ENCODE results near the gene HSD11B1. TPM values are rescaled to one million over a fixed set of nuclear protein-coding genes. Genes with fewer than 3 reads are reported as not detected.

HSD11B1 gene
- total and polyA plus RNA-seq, 4 donors = 0.09 to 488 (median 304) TPM

DNA sequence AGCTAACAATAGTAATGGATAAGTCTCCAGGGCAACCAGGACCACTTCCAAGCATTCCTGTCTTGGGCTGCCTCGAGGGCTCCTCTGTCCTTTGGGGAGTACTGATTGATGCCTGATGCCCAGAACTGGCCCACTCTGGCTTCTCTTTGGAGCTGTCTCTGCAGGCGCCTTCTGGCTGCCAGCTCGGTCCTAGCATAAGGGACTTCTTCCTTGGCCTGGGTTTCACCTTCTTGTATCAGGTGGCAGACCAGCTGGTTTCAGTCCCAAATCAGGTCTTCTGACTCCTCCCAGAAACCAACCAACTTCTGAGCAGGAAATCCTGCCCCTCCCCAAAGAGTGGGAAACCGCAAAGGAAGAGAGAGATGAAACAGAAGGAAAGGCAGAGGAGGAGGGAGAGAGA lies 18.8 kb upstream of the HSD11B1 start:
- TF ChIP-seq, protein P1, sequence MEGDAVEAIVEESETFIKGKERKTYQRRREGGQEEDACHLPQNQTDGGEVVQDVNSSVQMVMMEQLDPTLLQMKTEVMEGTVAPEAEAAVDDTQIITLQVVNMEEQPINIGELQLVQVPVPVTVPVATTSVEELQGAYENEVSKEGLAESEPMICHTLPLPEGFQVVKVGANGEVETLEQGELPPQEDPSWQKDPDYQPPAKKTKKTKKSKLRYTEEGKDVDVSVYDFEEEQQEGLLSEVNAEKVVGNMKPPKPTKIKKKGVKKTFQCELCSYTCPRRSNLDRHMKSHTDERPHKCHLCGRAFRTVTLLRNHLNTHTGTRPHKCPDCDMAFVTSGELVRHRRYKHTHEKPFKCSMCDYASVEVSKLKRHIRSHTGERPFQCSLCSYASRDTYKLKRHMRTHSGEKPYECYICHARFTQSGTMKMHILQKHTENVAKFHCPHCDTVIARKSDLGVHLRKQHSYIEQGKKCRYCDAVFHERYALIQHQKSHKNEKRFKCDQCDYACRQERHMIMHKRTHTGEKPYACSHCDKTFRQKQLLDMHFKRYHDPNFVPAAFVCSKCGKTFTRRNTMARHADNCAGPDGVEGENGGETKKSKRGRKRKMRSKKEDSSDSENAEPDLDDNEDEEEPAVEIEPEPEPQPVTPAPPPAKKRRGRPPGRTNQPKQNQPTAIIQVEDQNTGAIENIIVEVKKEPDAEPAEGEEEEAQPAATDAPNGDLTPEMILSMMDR (IDR thresholded peaks at IDR 0.05; ENCODE audit: low read depth, low read length, missing input control) = no peak
- TF ChIP-seq RXRA (IDR thresholded peaks at IDR 0.05) = no peak
- TF ChIP-seq SP1 (IDR thresholded peaks at IDR 0.05) = no peak
- no peak for TF ChIP-seq FOXA1 (IDR thresholded peaks at IDR 0.05)
- TF ChIP-seq EGR1 (IDR thresholded peaks at IDR 0.05; ENCODE audit: low read depth in 2 of 2) = no peak
- TF ChIP-seq NR2F2 (IDR thresholded peaks at IDR 0.05) = no peak
- no peak for TF ChIP-seq FOXA2 (IDR thresholded peaks at IDR 0.05)
- TF ChIP-seq, protein P2, sequence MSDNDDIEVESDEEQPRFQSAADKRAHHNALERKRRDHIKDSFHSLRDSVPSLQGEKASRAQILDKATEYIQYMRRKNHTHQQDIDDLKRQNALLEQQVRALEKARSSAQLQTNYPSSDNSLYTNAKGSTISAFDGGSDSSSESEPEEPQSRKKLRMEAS (IDR thresholded peaks at IDR 0.05) = no peak
- TF ChIP-seq, protein P3, sequence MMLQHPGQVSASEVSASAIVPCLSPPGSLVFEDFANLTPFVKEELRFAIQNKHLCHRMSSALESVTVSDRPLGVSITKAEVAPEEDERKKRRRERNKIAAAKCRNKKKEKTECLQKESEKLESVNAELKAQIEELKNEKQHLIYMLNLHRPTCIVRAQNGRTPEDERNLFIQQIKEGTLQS (IDR thresholded peaks at IDR 0.05) = no peak
- TF ChIP-seq, protein P4, sequence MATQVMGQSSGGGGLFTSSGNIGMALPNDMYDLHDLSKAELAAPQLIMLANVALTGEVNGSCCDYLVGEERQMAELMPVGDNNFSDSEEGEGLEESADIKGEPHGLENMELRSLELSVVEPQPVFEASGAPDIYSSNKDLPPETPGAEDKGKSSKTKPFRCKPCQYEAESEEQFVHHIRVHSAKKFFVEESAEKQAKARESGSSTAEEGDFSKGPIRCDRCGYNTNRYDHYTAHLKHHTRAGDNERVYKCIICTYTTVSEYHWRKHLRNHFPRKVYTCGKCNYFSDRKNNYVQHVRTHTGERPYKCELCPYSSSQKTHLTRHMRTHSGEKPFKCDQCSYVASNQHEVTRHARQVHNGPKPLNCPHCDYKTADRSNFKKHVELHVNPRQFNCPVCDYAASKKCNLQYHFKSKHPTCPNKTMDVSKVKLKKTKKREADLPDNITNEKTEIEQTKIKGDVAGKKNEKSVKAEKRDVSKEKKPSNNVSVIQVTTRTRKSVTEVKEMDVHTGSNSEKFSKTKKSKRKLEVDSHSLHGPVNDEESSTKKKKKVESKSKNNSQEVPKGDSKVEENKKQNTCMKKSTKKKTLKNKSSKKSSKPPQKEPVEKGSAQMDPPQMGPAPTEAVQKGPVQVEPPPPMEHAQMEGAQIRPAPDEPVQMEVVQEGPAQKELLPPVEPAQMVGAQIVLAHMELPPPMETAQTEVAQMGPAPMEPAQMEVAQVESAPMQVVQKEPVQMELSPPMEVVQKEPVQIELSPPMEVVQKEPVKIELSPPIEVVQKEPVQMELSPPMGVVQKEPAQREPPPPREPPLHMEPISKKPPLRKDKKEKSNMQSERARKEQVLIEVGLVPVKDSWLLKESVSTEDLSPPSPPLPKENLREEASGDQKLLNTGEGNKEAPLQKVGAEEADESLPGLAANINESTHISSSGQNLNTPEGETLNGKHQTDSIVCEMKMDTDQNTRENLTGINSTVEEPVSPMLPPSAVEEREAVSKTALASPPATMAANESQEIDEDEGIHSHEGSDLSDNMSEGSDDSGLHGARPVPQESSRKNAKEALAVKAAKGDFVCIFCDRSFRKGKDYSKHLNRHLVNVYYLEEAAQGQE (IDR thresholded peaks at IDR 0.05) = no peak
- no peak for TF ChIP-seq RAD21 (IDR thresholded peaks at IDR 0.05)
- no peak for TF ChIP-seq TAF1 (conservative IDR thresholded peaks at IDR 0.05)
- TF ChIP-seq GABPA (IDR thresholded peaks at IDR 0.05 in 1 of 2, conservative IDR thresholded peaks at IDR 0.05 in 1 of 2) = no peak
- no peak for TF ChIP-seq HNF4A (conservative IDR thresholded peaks at IDR 0.05)
- no peak for TF ChIP-seq YY1 (IDR thresholded peaks at IDR 0.05)
- TF ChIP-seq, protein P5, sequence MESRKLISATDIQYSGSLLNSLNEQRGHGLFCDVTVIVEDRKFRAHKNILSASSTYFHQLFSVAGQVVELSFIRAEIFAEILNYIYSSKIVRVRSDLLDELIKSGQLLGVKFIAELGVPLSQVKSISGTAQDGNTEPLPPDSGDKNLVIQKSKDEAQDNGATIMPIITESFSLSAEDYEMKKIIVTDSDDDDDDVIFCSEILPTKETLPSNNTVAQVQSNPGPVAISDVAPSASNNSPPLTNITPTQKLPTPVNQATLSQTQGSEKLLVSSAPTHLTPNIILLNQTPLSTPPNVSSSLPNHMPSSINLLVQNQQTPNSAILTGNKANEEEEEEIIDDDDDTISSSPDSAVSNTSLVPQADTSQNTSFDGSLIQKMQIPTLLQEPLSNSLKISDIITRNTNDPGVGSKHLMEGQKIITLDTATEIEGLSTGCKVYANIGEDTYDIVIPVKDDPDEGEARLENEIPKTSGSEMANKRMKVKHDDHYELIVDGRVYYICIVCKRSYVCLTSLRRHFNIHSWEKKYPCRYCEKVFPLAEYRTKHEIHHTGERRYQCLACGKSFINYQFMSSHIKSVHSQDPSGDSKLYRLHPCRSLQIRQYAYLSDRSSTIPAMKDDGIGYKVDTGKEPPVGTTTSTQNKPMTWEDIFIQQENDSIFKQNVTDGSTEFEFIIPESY (IDR thresholded peaks at IDR 0.05) = no peak
- no peak for TF ChIP-seq JUND (IDR thresholded peaks at IDR 0.05)
- Histone ChIP-seq H3K4me1 (ENCODE audit: control insufficient read depth in 4 of 4, insufficient read depth in 4 of 4, low read length in 3 of 4) (no peaks in the 10 kb centered on the region), H3K9ac (ENCODE audit: low read depth in 1 of 2, low read length in 2 of 2) (no peak overlapping the region), H3K4me3 (ENCODE audit: low read depth in 1 of 3, low read length in 3 of 3) (no peak overlapping the region), H3K27ac (ENCODE audit: low read depth in 1 of 2, low read length in 2 of 2) (no peak overlapping the region), H3K27me3 (ENCODE audit: control insufficient read depth in 4 of 4, insufficient read depth in 4 of 4, low read length in 3 of 4) (no peaks in the 10 kb centered on the region), H3K9me3 (ENCODE audit: control insufficient read depth in 4 of 4, low read length in 3 of 4) (no peaks in the 10 kb centered on the region), H3K36me3 (ENCODE audit: control insufficient read depth in 4 of 4, insufficient read depth in 3 of 4, low read depth in 1 of 4, low read length in 3 of 4) (no peaks in the 10 kb centered on the region)
- WGBS = 87% methylated on average over 4 of the region's 4 CpGs
- no peak for DNase-seq (ENCODE audit: low spot score)

DNA sequence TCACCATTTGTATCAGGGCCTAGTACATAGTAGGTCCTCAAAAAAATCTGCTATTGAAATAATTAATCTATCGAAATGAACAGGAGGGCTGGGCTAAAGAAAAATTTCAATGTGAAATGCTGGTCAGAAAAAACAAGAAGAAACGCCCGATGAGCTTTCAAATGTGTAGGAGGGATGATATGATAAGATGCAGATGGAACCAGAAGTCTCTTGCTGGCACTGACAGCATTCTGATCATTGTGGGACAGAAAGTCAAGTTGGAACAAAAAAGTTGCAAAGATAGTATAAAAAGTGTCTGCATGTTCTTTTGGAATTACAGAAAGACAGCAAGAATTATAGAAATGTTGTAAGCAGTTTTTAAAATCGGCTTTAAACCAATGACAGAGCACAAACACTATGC lies 18.3 kb upstream of the HSD11B1 start:
- H3K36me3 ChIP-seq (ENCODE audit: control insufficient read depth in 4 of 4, insufficient read depth in 3 of 4, low read depth in 1 of 4, low read length in 3 of 4) = no peaks in the 10 kb centered on the region
- no peak for TF ChIP-seq JUND (IDR thresholded peaks at IDR 0.05)
- no peak for TF ChIP-seq SP1 (IDR thresholded peaks at IDR 0.05)
- TF ChIP-seq FOXA2 (IDR thresholded peaks at IDR 0.05) = no peak
- TF ChIP-seq, protein P2 (IDR thresholded peaks at IDR 0.05) = no peak
- TF ChIP-seq NR2F2 (IDR thresholded peaks at IDR 0.05) = no peak
- TF ChIP-seq HNF4G (IDR thresholded peaks at IDR 0.05) = no peak
- TF ChIP-seq HNF4A (conservative IDR thresholded peaks at IDR 0.05) = no peak
- TF ChIP-seq RAD21 (IDR thresholded peaks at IDR 0.05) = no peak
- TF ChIP-seq, protein P3 (IDR thresholded peaks at IDR 0.05) = no peak
- TF ChIP-seq EGR1 (IDR thresholded peaks at IDR 0.05; ENCODE audit: low read depth in 2 of 2) = no peak
- TF ChIP-seq, protein P5 (IDR thresholded peaks at IDR 0.05) = no peak
- no peak for TF ChIP-seq FOXA1 (IDR thresholded peaks at IDR 0.05)
- TF ChIP-seq, protein P1 (IDR thresholded peaks at IDR 0.05; ENCODE audit: low read depth, low read length, missing input control) = no peak
- no peak overlapping the region for H3K27ac ChIP-seq (ENCODE audit: low read depth in 1 of 2, low read length in 2 of 2)
- no peak overlapping the region for H3K4me3 ChIP-seq (ENCODE audit: low read depth in 1 of 3, low read length in 3 of 3)
- H3K9ac ChIP-seq (ENCODE audit: low read depth in 1 of 2, low read length in 2 of 2) = no peak overlapping the region
- H3K27me3 ChIP-seq (ENCODE audit: control insufficient read depth in 4 of 4, insufficient read depth in 4 of 4, low read length in 3 of 4) = no peaks in the 10 kb centered on the region
- no peak for DNase-seq (ENCODE audit: low spot score)
- no peaks in the 10 kb centered on the region for H3K4me1 ChIP-seq (ENCODE audit: control insufficient read depth in 4 of 4, insufficient read depth in 4 of 4, low read length in 3 of 4)
- WGBS = 81% methylated on average over 4 of the region's 4 CpGs
- no peaks in the 10 kb centered on the region for H3K9me3 ChIP-seq (ENCODE audit: control insufficient read depth in 4 of 4, low read length in 3 of 4)

Measured in liver (tissue), 9 donors.